Stomach (tissue), 9 donors: Measurements from ENCODE around the gene SH3GL1. TPM values are rescaled to one million over a fixed set of nuclear protein-coding genes. Genes with fewer than 3 reads are reported as not detected.

ENCODE experiments used
- DNase-seq, 2 donors: peaks; one replicate each; pipeline versions ENCODE4 v3.0.0 to v3.0.0-alpha.2; 2013 to 2019
- H3K27ac ChIP-seq, 5 donors: fragments of 200-600 bp in 4 of 5; sonication (generic) in 4 of 5; one replicate each; pipeline ENCODE4 v1.5.1; 2013 to 2019; ENCODE audit warnings: mild to moderate bottlenecking in 1 of 5, moderate library complexity in 1 of 5
- H3K27me3 ChIP-seq, 3 donors: fragments of 200-600 bp; sonication (generic); one replicate each; pipeline ENCODE4 v1.5.1; 2017 to 2019; ENCODE audit warnings: mixed run types in 1 of 3
- H3K36me3 ChIP-seq, 4 donors: fragments of 200-600 bp; sonication (generic); 1 replicate in 3 of 4; 2 replicates in 1 of 4; pipeline ENCODE4 v1.5.1; 2016 to 2019
- H3K4me1 ChIP-seq, 4 donors: fragments of 200-600 bp; sonication (generic); one replicate each; pipeline ENCODE4 v1.5.1; 2016 to 2019
- H3K4me3 ChIP-seq, 4 donors: fragments of 200-600 bp; sonication (generic) in 3 of 4; one replicate each; pipeline ENCODE4 v1.5.1; 2016 to 2019; ENCODE audit warnings: mild to moderate bottlenecking in 1 of 4
- H3K9me3 ChIP-seq, 4 donors: fragments of 200-600 bp; sonication (generic); one replicate each; pipeline ENCODE4 v1.5.1; 2016 to 2019
- EP300 ChIP-seq: sonication (generic); formaldehyde crosslinking; IDR thresholded peaks from one replicate; pipeline ENCODE4 v1.6.1; 2017; ENCODE audit warnings: antibody characterized with exemption
- POLR2A ChIP-seq, 4 donors: fragments of 450-650 bp; IDR thresholded peaks; one replicate each; pipeline ENCODE4 v1.6.1; 2016; ENCODE audit warnings: antibody characterized with exemption in 4 of 4, control low read depth in 2 of 4, mild to moderate bottlenecking in 1 of 4, moderate library complexity in 1 of 4
- POLR2AphosphoS5 ChIP-seq, 3 donors: sonication (generic); formaldehyde crosslinking; IDR thresholded peaks; one replicate each; pipeline ENCODE4 v1.6.1; 2016; ENCODE audit warnings: antibody characterized with exemption in 3 of 3
- WGBS, 5 donors: extraction: QIAGEN DNeasy Blood & Tissue Kit in 3 of 5; methylation state at CpG; one replicate each; pipeline versions ENCODE4 v1.1.5 to v1.1.7; 2013 to 2018; 5-methylcytosine and 5-hydroxymethylcytosine counted together
- intact Hi-C: fragments of 100-400 bp; cut with DNase I; formaldehyde crosslinking; loops from one replicate; pipeline ENCODE4 v1.15.1; 2023; ENCODE audit warnings: low total_unique reads
- polyA plus RNA-seq, 3 donors: library from polyadenylated mRNA; stranded (reverse); fragments of 200-250 nt; gene quantifications; one replicate each; pipeline ENCODE4 v1.2.3, GENCODE V29; 2013
- total RNA-seq, 5 donors: library from RNA; depleted of rRNA; stranded (reverse); fragments of >200 nt; gene quantifications; one replicate each; pipeline versions ENCODE4 v1.1.0 to v1.2.3, GENCODE V29; 2014 to 2016
- TF ChIP-seq, protein P1 (sequence below), 7 experiments: fragments of 450-650 bp in 4 of 7; fragments of 200-600 bp in 3 of 7; sonication (generic) in 3 of 7; IDR thresholded peaks; one replicate each; pipeline ENCODE4 v1.5.1; 2016 to 2019; ENCODE audit warnings: antibody characterized with exemption in 7 of 7, control low read depth in 2 of 7, mild to moderate bottlenecking in 1 of 7
- donor health status: healthy with polysubstance abuse.
- donor health status: Bipolar disorder and iron deficiency.
- donor health status: healthy.

The SH3GL1 gene
- total and polyA plus RNA-seq, 8 donors = 14.8 to 111 (median 36.9) TPM

DNA sequence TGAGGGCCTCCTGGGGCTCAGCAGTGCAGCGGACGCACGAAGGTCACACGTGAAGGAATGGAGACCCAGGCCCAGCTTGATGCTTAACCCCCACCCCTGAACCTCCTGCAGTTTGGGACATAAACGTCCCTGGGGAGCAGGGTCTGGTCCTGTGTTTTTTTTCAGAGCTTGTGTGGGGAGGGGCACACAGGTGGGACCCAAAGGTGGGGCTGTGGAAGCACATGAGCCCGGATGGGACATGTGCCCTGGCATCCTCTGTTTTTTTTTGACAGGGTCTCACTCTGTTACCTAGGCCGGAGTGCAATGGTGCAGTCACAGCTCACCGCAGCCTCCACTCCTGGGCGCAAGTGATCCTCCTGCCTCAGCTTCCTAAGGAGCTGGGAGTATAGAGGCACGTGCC is 36.8 kb upstream of the SH3GL1 start:
- Histone ChIP-seq H3K36me3 (peaks cover 6 to 56% (median 45%) of the 10 kb centered on the region in 4 donors), H3K4me3 (no peak overlapping the region), H3K27ac (no peak overlapping the region), H3K9me3 (no peaks in the 10 kb centered on the region), H3K4me1 (no peaks in the 10 kb centered on the region), H3K27me3 (no peaks in the 10 kb centered on the region)
- intact Hi-C loops = no loop called here
- TF ChIP-seq EP300 (no peak), POLR2A (IDR thresholded peaks at IDR 0.05) (no peak), POLR2AphosphoS5 (IDR thresholded peaks at IDR 0.05) (no peak)
- TF ChIP-seq, protein P1, sequence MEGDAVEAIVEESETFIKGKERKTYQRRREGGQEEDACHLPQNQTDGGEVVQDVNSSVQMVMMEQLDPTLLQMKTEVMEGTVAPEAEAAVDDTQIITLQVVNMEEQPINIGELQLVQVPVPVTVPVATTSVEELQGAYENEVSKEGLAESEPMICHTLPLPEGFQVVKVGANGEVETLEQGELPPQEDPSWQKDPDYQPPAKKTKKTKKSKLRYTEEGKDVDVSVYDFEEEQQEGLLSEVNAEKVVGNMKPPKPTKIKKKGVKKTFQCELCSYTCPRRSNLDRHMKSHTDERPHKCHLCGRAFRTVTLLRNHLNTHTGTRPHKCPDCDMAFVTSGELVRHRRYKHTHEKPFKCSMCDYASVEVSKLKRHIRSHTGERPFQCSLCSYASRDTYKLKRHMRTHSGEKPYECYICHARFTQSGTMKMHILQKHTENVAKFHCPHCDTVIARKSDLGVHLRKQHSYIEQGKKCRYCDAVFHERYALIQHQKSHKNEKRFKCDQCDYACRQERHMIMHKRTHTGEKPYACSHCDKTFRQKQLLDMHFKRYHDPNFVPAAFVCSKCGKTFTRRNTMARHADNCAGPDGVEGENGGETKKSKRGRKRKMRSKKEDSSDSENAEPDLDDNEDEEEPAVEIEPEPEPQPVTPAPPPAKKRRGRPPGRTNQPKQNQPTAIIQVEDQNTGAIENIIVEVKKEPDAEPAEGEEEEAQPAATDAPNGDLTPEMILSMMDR (IDR thresholded peaks at IDR 0.05) = no peak
- DNase-seq = no peak
- 90 to 97% (median 92%) methylated on average over 10 of the region's 10 CpGs for whole genome bisulfite sequencing, 5 donors

DNA sequence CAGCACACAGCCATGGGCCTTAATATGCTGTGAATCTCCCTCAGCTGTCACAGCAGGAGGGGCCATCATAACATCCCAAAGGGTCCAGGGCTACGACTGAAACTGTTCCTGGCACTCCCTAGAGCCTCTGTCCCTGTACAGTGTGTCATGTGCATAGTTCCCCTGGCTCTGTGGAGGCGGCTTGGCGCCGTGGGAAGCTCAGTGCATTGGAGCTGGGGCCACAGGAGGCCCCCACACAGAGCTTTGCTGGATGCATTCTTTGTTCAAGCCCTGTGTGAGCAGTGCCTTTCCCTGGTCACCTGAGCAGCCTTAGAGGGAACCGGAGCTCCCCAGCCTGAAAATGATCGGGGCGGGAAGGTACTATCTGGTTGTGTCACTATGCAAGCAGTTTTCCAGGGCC is 35.9 kb upstream of the SH3GL1 start:
- WGBS, 5 donors = 83 to 95% (median 93%) methylated on average over 5 to 7 of the region's 7 CpGs
- Histone ChIP-seq H3K27me3 (no peaks in the 10 kb centered on the region), H3K27ac (no peak overlapping the region), H3K9me3 (no peaks in the 10 kb centered on the region), H3K4me3 (no peak overlapping the region), H3K36me3 (peaks cover 6 to 65% (median 54%) of the 10 kb centered on the region in 4 donors), H3K4me1 (no peaks in the 10 kb centered on the region)
- DNase-seq = no peak
- intact Hi-C loops = no loop called here
- no peak for TF ChIP-seq EP300
- TF ChIP-seq, protein P1 (IDR thresholded peaks at IDR 0.05) = no peak
- no peak for TF ChIP-seq POLR2AphosphoS5 (IDR thresholded peaks at IDR 0.05)
- TF ChIP-seq POLR2A (IDR thresholded peaks at IDR 0.05) = no peak

DNA sequence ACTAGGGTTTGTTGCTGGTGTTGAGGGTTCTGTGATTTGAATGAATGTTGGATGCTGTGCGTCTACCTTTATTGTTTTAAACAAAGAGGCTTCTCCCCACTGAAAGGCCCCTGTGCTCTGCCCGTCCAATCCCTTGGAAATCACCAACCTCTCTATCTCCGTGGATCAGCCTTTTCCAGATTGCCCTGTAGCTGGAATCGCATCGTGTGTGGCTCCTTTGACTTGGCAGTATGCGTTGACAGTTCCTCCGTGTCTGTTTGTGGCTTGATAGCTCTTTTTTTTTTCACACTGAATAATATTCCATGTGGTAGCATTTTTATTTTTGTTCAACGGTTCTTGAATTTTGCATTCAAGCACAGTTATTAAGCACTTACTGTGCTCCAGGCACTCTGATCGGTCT is 34.0 kb upstream of the SH3GL1 start:
- no peak for DNase-seq
- no peaks in the 10 kb centered on the region for H3K27me3 ChIP-seq
- intact Hi-C loops = no loop called here
- TF ChIP-seq EP300 (no peak), POLR2AphosphoS5 (IDR thresholded peaks at IDR 0.05) (no peak), POLR2A (IDR thresholded peaks at IDR 0.05) (no peak)
- TF ChIP-seq, protein P1 (IDR thresholded peaks at IDR 0.05) = no peak
- 89 to 94% (median 91%) methylated on average over 9 of the region's 9 CpGs for WGBS, 5 donors
- no peaks in the 10 kb centered on the region for H3K4me1 ChIP-seq
- no peak overlapping the region for H3K27ac ChIP-seq
- H3K36me3 ChIP-seq = peaks cover 14 to 75% (median 64%) of the 10 kb centered on the region in 4 donors
- no peaks in the 10 kb centered on the region for H3K9me3 ChIP-seq
- no peak overlapping the region for H3K4me3 ChIP-seq

DNA sequence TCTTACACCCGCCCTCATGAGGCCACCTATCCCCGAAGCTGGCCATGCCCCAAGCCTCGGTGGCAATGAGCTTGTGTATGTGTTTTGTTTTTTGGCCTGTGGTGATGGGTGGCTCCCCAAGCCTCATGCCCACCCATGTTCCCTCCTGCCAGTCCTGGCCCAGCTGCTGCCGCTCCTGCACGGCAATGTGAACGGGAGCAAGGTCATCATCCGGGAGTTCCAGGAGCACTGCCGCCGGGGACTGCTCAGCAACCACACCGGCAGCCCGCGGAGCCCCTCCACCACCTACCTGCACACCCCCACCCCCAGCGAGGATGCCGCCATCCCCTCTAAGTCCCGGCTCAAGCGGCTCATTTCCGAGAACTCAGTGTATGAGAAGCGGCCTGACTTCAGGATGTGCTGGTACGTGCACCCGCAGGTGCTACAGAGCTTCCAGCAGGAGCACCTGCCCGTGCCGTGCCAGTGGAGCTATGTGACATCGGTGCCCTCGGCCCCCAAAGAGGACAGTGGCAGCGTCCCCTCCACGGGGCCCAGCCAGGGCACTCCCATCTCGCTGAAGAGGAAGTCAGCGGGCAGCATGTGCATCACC is 32.7 kb upstream of the SH3GL1 start:
- Histone ChIP-seq H3K4me1 (no peaks in the 10 kb centered on the region), H3K36me3 (peaks cover 15 to 81% (median 73%) of the 10 kb centered on the region in 4 donors), H3K4me3 (no peak overlapping the region), H3K27me3 (no peaks in the 10 kb centered on the region), H3K27ac (no peak overlapping the region), H3K9me3 (no peaks in the 10 kb centered on the region)
- intact Hi-C loops = no loop called here
- 89 to 96% (median 95%) methylated on average over 21 to 28 of the region's 28 CpGs for WGBS, 5 donors
- TF ChIP-seq POLR2AphosphoS5 (IDR thresholded peaks at IDR 0.05) = no peak
- TF ChIP-seq, protein P1 (IDR thresholded peaks at IDR 0.05) = no peak
- no peak for TF ChIP-seq POLR2A (IDR thresholded peaks at IDR 0.05)
- no peak for TF ChIP-seq EP300
- no peak for DNase-seq
